ENCODE measurements around the gene C1QTNF2. TPM values are rescaled to one million over a fixed set of nuclear protein-coding genes. Genes with fewer than 3 reads are reported as not detected.

C1QTNF2 gene
- total and polyA plus RNA-seq, 10 of the 15 experiments (the other 5 are each of a cell fraction or from before 2014, with no cell fraction given) = not detected

GRCh38 chr5:160398806-160399205, 28.4 kb upstream of the C1QTNF2 start:
- peak overlapping the region; percentile 89 for H3K9ac ChIP-seq (ENCODE audit: control insufficient read depth, insufficient read depth, low read length)
- peaks cover 0 to 4% of the 10 kb centered on the region in 2 experiments; a peak in 2 of 4 replicates for H3K36me3 ChIP-seq (ENCODE audit: control insufficient read depth in 2 of 2, insufficient read depth in 2 of 2, low read length in 1 of 2)
- peak overlapping the region; percentile 60 for H3K4me2 ChIP-seq (ENCODE audit: control insufficient read depth, insufficient read depth)
- BruUV-seq (replicated peaks) = no TSS peak
- 97% methylated on average over 4 of the region's 4 CpGs for WGBS (ENCODE audit: insufficient coverage, insufficient replicate concordance, low lambda C conversion rate, missing lambda C conversion rate)
- no peaks in the 10 kb centered on the region; the same call in 1 of the 2 replicates for H3K4me1 ChIP-seq (ENCODE audit: control insufficient read depth, insufficient read depth, low read length)
- H3K27ac ChIP-seq (ENCODE audit: control insufficient read depth, insufficient read depth) = peak overlapping the region; percentile 84; the same call in 1 of the 2 replicates
- ChIA-PET RAD21 (ENCODE audit: unreplicated experiment) (interaction anchor here (0.6 to 3.5 kb wide), 3 partner anchors 20 to 101 kb away, joined by 3 to 19 read pairs (median 16); partner anchors contain the start of genes PTTG1 and SLU7), CTCF (interaction anchor here (0.9 to 3.2 kb wide), 2 partner anchors 8 to 318 kb away, joined by 3 to 13 read pairs; no protein-coding TSS in a partner anchor), SMC1A (ENCODE audit: uncharacterized antibody, unreplicated experiment) (interaction anchor here (2.3 kb wide), 1 partner anchor 9 kb away, joined by 10 read pairs; no protein-coding TSS in a partner anchor), POLR2A (interaction anchor here (1.0 to 2.7 kb wide), 2 partner anchors 20 to 32 kb away, joined by 3 to 21 read pairs; partner anchors contain the start of gene SLU7)
- in situ Hi-C loops (cut with MboI) (no loop called here), intact Hi-C loops (cut with micrococcal nuclease; ENCODE audit: unreplicated experiment) (no loop called here)
- H4K20me1 ChIP-seq (ENCODE audit: control insufficient read depth, insufficient read depth) = no peaks in the 10 kb centered on the region
- H2AFZ ChIP-seq (ENCODE audit: control insufficient read depth, low read depth, low read length) = no peak overlapping the region
- H3K79me2 ChIP-seq (ENCODE audit: control insufficient read depth, insufficient read depth, low read length) = peaks cover 11% of the 10 kb centered on the region
- no peaks in the 10 kb centered on the region for H3K27me3 ChIP-seq (replicated peaks in 1 of 2; ENCODE audit: control insufficient read depth in 2 of 2, insufficient read depth in 2 of 2, low read length in 1 of 2)
- TF ChIP-seq JUNB (IDR thresholded peaks at IDR 0.05) (no peak), KAT2A (conservative IDR thresholded peaks at IDR 0.05; ENCODE audit: control insufficient read depth, low read depth, low read length) (no peak), CBFB (IDR thresholded peaks at IDR 0.05; ENCODE audit: low read depth) (no peak), STAT1 (conservative IDR thresholded peaks at IDR 0.05) (no peak), SKIL (IDR thresholded peaks at IDR 0.05; ENCODE audit: low read depth, poor library complexity, severe bottlenecking) (no peak), PRDM15 (CRISPR knock-in tag; IDR thresholded peaks at IDR 0.05) (no peak), HDGF (IDR thresholded peaks at IDR 0.05) (no peak), SUZ12 (IDR thresholded peaks at IDR 0.05; ENCODE audit: unreplicated experiment) (no peak), JUND (IDR thresholded peaks at IDR 0.05; ENCODE audit: low read depth, low read length) (no peak), NFIC (IDR thresholded peaks at IDR 0.05; ENCODE audit: low read depth, low read length) (no peak), EZH2 (IDR thresholded peaks at IDR 0.05; ENCODE audit: borderline replicate concordance, control insufficient read depth, low read depth, low read length) (no peak)
- ATAC-seq (no peak), DNase-seq (ENCODE audit: low read depth, low spot score) (no peak), FAIRE-seq (no peak)
- no peaks in the 10 kb centered on the region for H3K9me3 ChIP-seq (replicated peaks; ENCODE audit: control insufficient read depth, insufficient read depth, low read length)
- H3K4me3 ChIP-seq = peak overlapping the region; percentile 75

Measured in GM12878 (cell line).